GM23338 (cell line): Measurements from ENCODE around the gene CEACAM3. TPM values are rescaled to one million over a fixed set of nuclear protein-coding genes. Genes with fewer than 3 reads are reported as not detected.
A peak's percentile ranks its signal among the peaks of the same experiment; 100 is the strongest.

ENCODE experiments used
- ATAC-seq: fragments of 200-7000 bp; cut with Tn5 transposase; 3 replicates; pipeline ENCODE4 v1.9.1; 2020
- DNase-seq: peaks from one replicate; pipeline ENCODE4 v3.0.0-alpha.2; 2015; ENCODE audit warnings: low spot score
- H2AFZ ChIP-seq: fragments of 200-600 bp; sonication (generic); 2 replicates; pipeline ENCODE4 v1.8.0; 2016; ENCODE audit warnings: antibody characterized with exemption, mild to moderate bottlenecking, moderate library complexity
- H3F3A ChIP-seq: fragments of 200-600 bp; sonication (generic); replicated peaks from 2 replicates; pipeline ENCODE4 v1.8.0; 2017; ENCODE audit warnings: antibody characterized with exemption, mixed run types, low read depth
- H3K27ac ChIP-seq: fragments of 200-600 bp; sonication (generic); 2 replicates; pipeline ENCODE4 v1.6.1; 2016; ENCODE audit warnings: low read depth
- H3K27me3 ChIP-seq: fragments of 200-600 bp; sonication (generic); 2 replicates; pipeline ENCODE4 v1.8.0; 2016; ENCODE audit warnings: mild to moderate bottlenecking, mixed run types, moderate library complexity; ENCODE audit not compliant: insufficient read depth
- H3K36me3 ChIP-seq: fragments of 200-600 bp; sonication (generic); 2 replicates; pipeline ENCODE4 v1.8.0; 2016; ENCODE audit warnings: mild to moderate bottlenecking; ENCODE audit not compliant: insufficient read depth
- H3K4me1 ChIP-seq: fragments of 200-600 bp; sonication (generic); 2 replicates; pipeline ENCODE4 v1.8.0; 2016; ENCODE audit warnings: mild to moderate bottlenecking, moderate library complexity; ENCODE audit not compliant: insufficient read depth
- H3K4me2 ChIP-seq: fragments of 200-600 bp; sonication (generic); 2 replicates; pipeline ENCODE4 v1.7.1; 2017; ENCODE audit warnings: mixed run types
- H3K4me3 ChIP-seq: fragments of 200-600 bp; sonication (generic); 2 replicates; pipeline ENCODE4 v1.6.1; 2016; ENCODE audit warnings: mixed run types
- H3K79me2 ChIP-seq: fragments of 200-600 bp; sonication (generic); replicated peaks from 2 replicates; pipeline ENCODE4 v1.8.0; 2017; ENCODE audit warnings: mild to moderate bottlenecking; ENCODE audit not compliant: insufficient read depth
- H3K9me2 ChIP-seq: fragments of 200-600 bp; sonication (generic); 2 replicates; pipeline ENCODE4 v1.8.0; 2017; ENCODE audit not compliant: insufficient read depth
- H4K20me1 ChIP-seq: fragments of 200-600 bp; sonication (generic); replicated peaks from 2 replicates; pipeline ENCODE4 v1.8.0; 2017; ENCODE audit warnings: mild to moderate bottlenecking; ENCODE audit not compliant: insufficient read depth
- H3K27ac Mint-ChIP-seq: 2 replicates; pipeline ENCODE4 v1.8.0; 2020; ENCODE audit warnings: inconsistent platforms, mild to moderate bottlenecking, moderate library complexity, mixed read lengths
- H3K27me3 Mint-ChIP-seq: 3 replicates; pipeline ENCODE4 v1.8.0; 2022; ENCODE audit warnings: low read depth, mild to moderate bottlenecking, moderate library complexity, mixed read lengths, inconsistent platforms; ENCODE audit not compliant: insufficient read depth, poor library complexity
- H3K36me3 Mint-ChIP-seq: 3 replicates; pipeline ENCODE4 v1.8.0; 2021; ENCODE audit warnings: low read depth, mild to moderate bottlenecking, inconsistent platforms, moderate library complexity, mixed read lengths
- H3K4me1 Mint-ChIP-seq: 3 replicates; pipeline ENCODE4 v1.8.0; 2020; ENCODE audit warnings: mild to moderate bottlenecking, inconsistent platforms, mixed read lengths
- H3K4me3 Mint-ChIP-seq: 3 replicates; pipeline ENCODE4 v1.8.0; 2021; ENCODE audit warnings: moderate library complexity, mild to moderate bottlenecking, inconsistent platforms, mixed read lengths
- H3K9me3 Mint-ChIP-seq: 3 replicates; pipeline ENCODE4 v1.8.0; 2020; ENCODE audit warnings: moderate library complexity, mild to moderate bottlenecking, inconsistent platforms, mixed read lengths
- CREB1 ChIP-seq: fragments of 250-450 bp; sonication (Bioruptor Pico); IDR thresholded peaks from 2 replicates; pipeline ENCODE4 v1.5.0; 2020; ENCODE audit warnings: low read depth, mild to moderate bottlenecking, moderate library complexity
- EZH2phosphoT487 ChIP-seq: fragments of 200-600 bp; sonication (generic); IDR thresholded peaks from one replicate; pipeline ENCODE4 v1.8.1; 2018; ENCODE audit warnings: antibody characterized with exemption; ENCODE audit not compliant: unreplicated experiment
- JUNB ChIP-seq: IDR thresholded peaks from one replicate; pipeline ENCODE4 v1.6.1; 2016; ENCODE audit warnings: antibody characterized with exemption; ENCODE audit not compliant: unreplicated experiment
- NANOG ChIP-seq: IDR thresholded peaks from 2 replicates; pipeline ENCODE4 v1.6.1; 2016; ENCODE audit warnings: antibody characterized with exemption, borderline replicate concordance
- REST ChIP-seq: IDR thresholded peaks from one replicate; pipeline ENCODE4 v1.6.1; 2018; ENCODE audit warnings: antibody characterized with exemption; ENCODE audit not compliant: unreplicated experiment
- STAT1 ChIP-seq: IDR thresholded peaks from one replicate; pipeline ENCODE4 v1.6.1; 2016; ENCODE audit warnings: antibody characterized with exemption; ENCODE audit not compliant: unreplicated experiment
- ZNF114 ChIP-seq: fragments of 250-450 bp; sonication (Bioruptor Pico); IDR thresholded peaks from 2 replicates; pipeline ENCODE4 v1.5.0; 2020; ENCODE audit warnings: mild to moderate bottlenecking, moderate library complexity
- ZNF331 ChIP-seq: fragments of 250-450 bp; sonication (Bioruptor Pico); IDR thresholded peaks from 2 replicates; pipeline ENCODE4 v1.5.0; 2020; ENCODE audit warnings: low read depth, mild to moderate bottlenecking, moderate library complexity
- ZNF462 ChIP-seq: fragments of 250-450 bp; sonication (Bioruptor Pico); IDR thresholded peaks from 2 replicates; pipeline ENCODE4 v1.5.0; 2020; ENCODE audit warnings: mild to moderate bottlenecking, moderate library complexity
- polyA plus RNA-seq: library from polyadenylated mRNA; unstranded; fragments of >200 nt; fragmentation: Nextera tagmentation; extraction: Ambion mirVana; gene quantifications from 2 replicates; pipeline ENCODE4 v1.2.1, GENCODE V29; 2016
- total RNA-seq: library from RNA; depleted of rRNA; stranded (reverse); fragments of >200 nt; shearing (Covaris generic); gene quantifications from 2 replicates; pipeline ENCODE4 v1.2.3, GENCODE V29; 2014
- TF ChIP-seq, protein P1 (sequence below), 2 experiments: fragments of 200-600 bp in 1 of 2; sonication (generic) in 1 of 2; conservative IDR thresholded peaks; 2 replicates each; pipeline versions ENCODE4 v1.5.1 to v1.6.1; 2016 to 2017; ENCODE audit warnings: antibody characterized with exemption in 2 of 2, low read depth in 2 of 2, mild to moderate bottlenecking in 2 of 2, moderate library complexity in 1 of 2

CEACAM3 gene
- total and polyA plus RNA-seq, 2 experiments from 2014 or later: not detected

GRCh38 chr19:41792513-41793413 is 3.6 kb upstream of the CEACAM3 start:
- H3K4me1 Mint-ChIP-seq: peaks cover 4% of the 10 kb centered on the region; the same call in 2 of the 3 replicates
- Histone ChIP-seq H3K4me2 (no peak overlapping the region), H3F3A (no peaks in the 10 kb centered on the region), H3K79me2 (no peaks in the 10 kb centered on the region), H3K9me2 (no peaks in the 10 kb centered on the region), H3K27ac (no peak overlapping the region), H3K27me3 (no peaks in the 10 kb centered on the region), H3K4me1 (no peaks in the 10 kb centered on the region), H3K36me3 (no peaks in the 10 kb centered on the region), H2AFZ (no peak overlapping the region; the same call in 1 of the 2 replicates), H3K4me3 (no peak overlapping the region), H4K20me1 (no peaks in the 10 kb centered on the region)
- H3K4me3 Mint-ChIP-seq: no peak overlapping the region
- peaks cover 8% of the 10 kb centered on the region for H3K27me3 Mint-ChIP-seq
- H3K36me3 Mint-ChIP-seq: no peaks in the 10 kb centered on the region
- no peak overlapping the region for H3K27ac Mint-ChIP-seq
- no peaks in the 10 kb centered on the region for H3K9me3 Mint-ChIP-seq
- DNase-seq: peak; percentile 84
- peak; percentile 79 for ATAC-seq
- TF ChIP-seq ZNF462 (CRISPR knock-in tag) (no peak), ZNF114 (CRISPR knock-in tag) (no peak), STAT1 (no peak), REST (no peak), ZNF331 (no peak), JUNB (no peak), CREB1 (peak; percentile 53; the same call in 1 of the 2 replicates), NANOG (no peak), EZH2phosphoT487 (no peak)
- TF ChIP-seq, protein P1, sequence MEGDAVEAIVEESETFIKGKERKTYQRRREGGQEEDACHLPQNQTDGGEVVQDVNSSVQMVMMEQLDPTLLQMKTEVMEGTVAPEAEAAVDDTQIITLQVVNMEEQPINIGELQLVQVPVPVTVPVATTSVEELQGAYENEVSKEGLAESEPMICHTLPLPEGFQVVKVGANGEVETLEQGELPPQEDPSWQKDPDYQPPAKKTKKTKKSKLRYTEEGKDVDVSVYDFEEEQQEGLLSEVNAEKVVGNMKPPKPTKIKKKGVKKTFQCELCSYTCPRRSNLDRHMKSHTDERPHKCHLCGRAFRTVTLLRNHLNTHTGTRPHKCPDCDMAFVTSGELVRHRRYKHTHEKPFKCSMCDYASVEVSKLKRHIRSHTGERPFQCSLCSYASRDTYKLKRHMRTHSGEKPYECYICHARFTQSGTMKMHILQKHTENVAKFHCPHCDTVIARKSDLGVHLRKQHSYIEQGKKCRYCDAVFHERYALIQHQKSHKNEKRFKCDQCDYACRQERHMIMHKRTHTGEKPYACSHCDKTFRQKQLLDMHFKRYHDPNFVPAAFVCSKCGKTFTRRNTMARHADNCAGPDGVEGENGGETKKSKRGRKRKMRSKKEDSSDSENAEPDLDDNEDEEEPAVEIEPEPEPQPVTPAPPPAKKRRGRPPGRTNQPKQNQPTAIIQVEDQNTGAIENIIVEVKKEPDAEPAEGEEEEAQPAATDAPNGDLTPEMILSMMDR (conservative IDR thresholded peaks at IDR 0.05; ENCODE audit: low read depth in 2 of 2): peak; percentile 82 to 94
